ENCODE measurements around the gene SND1.

SND1 gene

GRCh38 chr7:128071376-128071775, 419.4 kb downstream of the SND1 start:
- H3K79me2 ChIP-seq (ENCODE audit: insufficient read depth, low read length) = no peaks in the 10 kb centered on the region
- no peaks in the 10 kb centered on the region for H3K9me2 ChIP-seq (replicated peaks; ENCODE audit: insufficient read depth, low read length)
- H3K4me2 ChIP-seq (ENCODE audit: low read depth, low read length, poor library complexity, severe bottlenecking) = no peak overlapping the region
- no peak overlapping the region for H3K4me3 ChIP-seq (ENCODE audit: insufficient read depth, low read length, poor library complexity, severe bottlenecking)
- no peaks in the 10 kb centered on the region for H4K20me1 ChIP-seq (ENCODE audit: low read depth, low read length)
- no peak overlapping the region for H3K27ac ChIP-seq (ENCODE audit: low read depth, low read length)
- no peaks in the 10 kb centered on the region for H3K27me3 ChIP-seq (ENCODE audit: low read length)
- no peaks in the 10 kb centered on the region for H3F3A ChIP-seq (ENCODE audit: insufficient read depth)
- no peaks in the 10 kb centered on the region for H3K9me3 ChIP-seq (ENCODE audit: insufficient read depth, low read length)
- TF ChIP-seq CTCF (IDR thresholded peaks at IDR 0.05; ENCODE audit: insufficient read depth, low read length, poor library complexity, severe bottlenecking) (no peak), EZH2phosphoT487 (conservative IDR thresholded peaks at IDR 0.05; ENCODE audit: low read length) (no peak)
- no peak overlapping the region for H3K9ac ChIP-seq (ENCODE audit: low read length)
- H2AFZ ChIP-seq (ENCODE audit: low read depth, low read length, severe bottlenecking) = no peak overlapping the region
- H3K36me3 ChIP-seq (ENCODE audit: low read length) = no peaks in the 10 kb centered on the region

- Histone ChIP-seq H4K20me1 (ENCODE audit: low read depth, low read length) (no peaks in the 10 kb centered on the region), H3K4me2 (ENCODE audit: low read depth, low read length, poor library complexity, severe bottlenecking) (no peak overlapping the region), H3K27ac (ENCODE audit: low read depth, low read length) (no peak overlapping the region), H3K79me2 (ENCODE audit: insufficient read depth, low read length) (no peaks in the 10 kb centered on the region), H3K36me3 (ENCODE audit: low read length) (no peaks in the 10 kb centered on the region), H3K9me3 (ENCODE audit: insufficient read depth, low read length) (no peaks in the 10 kb centered on the region), H3F3A (ENCODE audit: insufficient read depth) (no peaks in the 10 kb centered on the region), H3K27me3 (ENCODE audit: low read length) (no peaks in the 10 kb centered on the region), H3K9ac (ENCODE audit: low read length) (no peak overlapping the region), H3K9me2 (replicated peaks; ENCODE audit: insufficient read depth, low read length) (no peaks in the 10 kb centered on the region), H3K4me3 (ENCODE audit: insufficient read depth, low read length, poor library complexity, severe bottlenecking) (no peak overlapping the region), H2AFZ (ENCODE audit: low read depth, low read length, severe bottlenecking) (no peak overlapping the region)
- TF ChIP-seq EZH2phosphoT487 (conservative IDR thresholded peaks at IDR 0.05; ENCODE audit: low read length) = no peak
- TF ChIP-seq CTCF (IDR thresholded peaks at IDR 0.05; ENCODE audit: insufficient read depth, low read length, poor library complexity, severe bottlenecking) = no peak
These were observed 419.8 kb downstream of the SND1 start for GRCh38 chr7:128071801-128072200.

GRCh38 chr7:128073671-128074310, 421.8 kb downstream of the SND1 start:
- no peaks in the 10 kb centered on the region for H3F3A ChIP-seq (ENCODE audit: insufficient read depth)
- H3K27ac ChIP-seq (ENCODE audit: low read depth, low read length) = no peak overlapping the region
- no peak overlapping the region for H3K4me3 ChIP-seq (ENCODE audit: insufficient read depth, low read length, poor library complexity, severe bottlenecking)
- H3K9ac ChIP-seq (ENCODE audit: low read length) = no peak overlapping the region
- H3K4me2 ChIP-seq (ENCODE audit: low read depth, low read length, poor library complexity, severe bottlenecking) = no peak overlapping the region
- no peaks in the 10 kb centered on the region for H3K36me3 ChIP-seq (ENCODE audit: low read length)
- H2AFZ ChIP-seq (ENCODE audit: low read depth, low read length, severe bottlenecking) = no peak overlapping the region
- no peaks in the 10 kb centered on the region for H4K20me1 ChIP-seq (ENCODE audit: low read depth, low read length)
- TF ChIP-seq EZH2phosphoT487 (conservative IDR thresholded peaks at IDR 0.05; ENCODE audit: low read length) (no peak), CTCF (IDR thresholded peaks at IDR 0.05; ENCODE audit: insufficient read depth, low read length, poor library complexity, severe bottlenecking) (no peak)
- H3K79me2 ChIP-seq (ENCODE audit: insufficient read depth, low read length) = no peaks in the 10 kb centered on the region
- no peaks in the 10 kb centered on the region for H3K9me3 ChIP-seq (ENCODE audit: insufficient read depth, low read length)
- no peaks in the 10 kb centered on the region for H3K27me3 ChIP-seq (ENCODE audit: low read length)
- no peaks in the 10 kb centered on the region for H3K9me2 ChIP-seq (replicated peaks; ENCODE audit: insufficient read depth, low read length)

All from SU-DHL-6 (cell line).